ENCODE data around the gene ATG14. TPM values are rescaled to one million over a fixed set of nuclear protein-coding genes. Genes with fewer than 3 reads are reported as not detected.
"Not testable (repeated sequence)": the region's sequence is repeated elsewhere in the genome, so short reads cannot be mapped to it uniquely, and the experiment has no call there.

The ATG14 gene
- polyA plus RNA-seq, 1 of the 3 experiments (the other 2 are of a cell fraction) = 4.3 TPM

GRCh38 chr14:55347040-55347439 is 64.6 kb downstream of the ATG14 start:
- ChIA-PET CTCF (interaction anchor here (1.0 to 2.4 kb wide), 2 partner anchors 8 to 134 kb away, joined by 3 to 12 read pairs; no protein-coding TSS in a partner anchor), POLR2A (no interaction called here)
- 91% methylated on average over 1 of the region's 1 CpG for WGBS (ENCODE audit: low lambda C conversion rate)
- no peak overlapping the region for H2AFZ ChIP-seq (ENCODE audit: low read depth)
- no peak overlapping the region for H3K4me3 ChIP-seq (ENCODE audit: low read depth in 2 of 2, low read length in 1 of 2)
- no peak for DNase-seq
- H3K79me2 ChIP-seq (ENCODE audit: insufficient read depth) = peaks cover 51% of the 10 kb centered on the region
- H4K20me1 ChIP-seq (ENCODE audit: insufficient read depth) = peaks cover 18% of the 10 kb centered on the region
- no peaks in the 10 kb centered on the region for H3F3A ChIP-seq (replicated peaks; ENCODE audit: insufficient read depth)
- H3K9me2 ChIP-seq = no peaks in the 10 kb centered on the region
- peaks cover 9 to 17% of the 10 kb centered on the region in 2 experiments for H3K36me3 ChIP-seq (replicated peaks in 1 of 2; ENCODE audit: control insufficient read depth in 1 of 2, insufficient read depth in 2 of 2, low read length in 1 of 2)
- no peak for TF ChIP-seq CHD2 (IDR thresholded peaks at IDR 0.05; ENCODE audit: low read length, partially characterized antibody)
- TF ChIP-seq YY1 (IDR thresholded peaks at IDR 0.05; ENCODE audit: low read depth) = no peak
- TF ChIP-seq, protein P1, sequence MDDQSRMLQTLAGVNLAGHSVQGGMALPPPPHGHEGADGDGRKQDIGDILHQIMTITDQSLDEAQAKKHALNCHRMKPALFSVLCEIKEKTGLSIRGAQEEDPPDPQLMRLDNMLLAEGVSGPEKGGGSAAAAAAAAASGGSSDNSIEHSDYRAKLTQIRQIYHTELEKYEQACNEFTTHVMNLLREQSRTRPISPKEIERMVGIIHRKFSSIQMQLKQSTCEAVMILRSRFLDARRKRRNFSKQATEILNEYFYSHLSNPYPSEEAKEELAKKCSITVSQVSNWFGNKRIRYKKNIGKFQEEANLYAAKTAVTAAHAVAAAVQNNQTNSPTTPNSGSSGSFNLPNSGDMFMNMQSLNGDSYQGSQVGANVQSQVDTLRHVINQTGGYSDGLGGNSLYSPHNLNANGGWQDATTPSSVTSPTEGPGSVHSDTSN (IDR thresholded peaks at IDR 0.05) = no peak
- no peak for TF ChIP-seq GABPA (IDR thresholded peaks at IDR 0.05; ENCODE audit: low read depth)
- TF ChIP-seq POLR2AphosphoS5 (IDR thresholded peaks at IDR 0.05; ENCODE audit: low read depth, low read length) = no peak
- no peak for TF ChIP-seq RAD21 (IDR thresholded peaks at IDR 0.05; ENCODE audit: low read length)
- no peak for TF ChIP-seq JUND (IDR thresholded peaks at IDR 0.05)
- TF ChIP-seq, protein P2, sequence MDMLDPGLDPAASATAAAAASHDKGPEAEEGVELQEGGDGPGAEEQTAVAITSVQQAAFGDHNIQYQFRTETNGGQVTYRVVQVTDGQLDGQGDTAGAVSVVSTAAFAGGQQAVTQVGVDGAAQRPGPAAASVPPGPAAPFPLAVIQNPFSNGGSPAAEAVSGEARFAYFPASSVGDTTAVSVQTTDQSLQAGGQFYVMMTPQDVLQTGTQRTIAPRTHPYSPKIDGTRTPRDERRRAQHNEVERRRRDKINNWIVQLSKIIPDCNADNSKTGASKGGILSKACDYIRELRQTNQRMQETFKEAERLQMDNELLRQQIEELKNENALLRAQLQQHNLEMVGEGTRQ (IDR thresholded peaks at IDR 0.05; ENCODE audit: borderline replicate concordance, low read depth, low read length) = no peak
- no peak for TF ChIP-seq GATA2 (CRISPR knock-in tag; IDR thresholded peaks at IDR 0.05)
- TF ChIP-seq TAF1 (IDR thresholded peaks at IDR 0.05; ENCODE audit: borderline replicate concordance, low read depth, low read length) = no peak
- H3K4me2 ChIP-seq = no peak overlapping the region
- H3K9ac ChIP-seq = no peak overlapping the region
- H3K27ac ChIP-seq (ENCODE audit: low read depth in 2 of 2, low read length in 1 of 2) = no peak overlapping the region
- peaks cover 0 to 9% of the 10 kb centered on the region in 2 experiments; a peak in 2 of 4 replicates for H3K4me1 ChIP-seq (ENCODE audit: control insufficient read depth in 1 of 2, insufficient read depth in 2 of 2, low read depth in 1 of 2, low read length in 1 of 2)
- no peaks in the 10 kb centered on the region for H3K27me3 ChIP-seq (ENCODE audit: insufficient read depth)
- no peaks in the 10 kb centered on the region for H3K9me3 ChIP-seq

GRCh38 chr14:55344582-55345163 is 67.0 kb downstream of the ATG14 start:
- Histone ChIP-seq H4K20me1 (ENCODE audit: insufficient read depth) (peaks cover 22% of the 10 kb centered on the region), H3K79me2 (ENCODE audit: insufficient read depth) (peaks cover 63% of the 10 kb centered on the region), H3K4me1 (ENCODE audit: control insufficient read depth in 1 of 2, insufficient read depth in 2 of 2, low read depth in 1 of 2, low read length in 1 of 2) (peaks cover 8 to 13% of the 10 kb centered on the region in 2 experiments; a peak in 3 of 4 replicates)
- H3K9me2 ChIP-seq; H3K4me2 ChIP-seq; H3K4me3 ChIP-seq (ENCODE audit: low read depth in 2 of 2, low read length in 1 of 2); H3K27ac ChIP-seq (ENCODE audit: low read depth in 2 of 2, low read length in 1 of 2); H3K9me3 ChIP-seq; POLR2A ChIA-PET; H3K27me3 ChIP-seq (ENCODE audit: insufficient read depth); H3K9ac ChIP-seq; DNase-seq; H2AFZ ChIP-seq (ENCODE audit: low read depth); H3F3A ChIP-seq (replicated peaks; ENCODE audit: insufficient read depth); H3K36me3 ChIP-seq (replicated peaks in 1 of 2; ENCODE audit: control insufficient read depth in 1 of 2, insufficient read depth in 2 of 2, low read length in 1 of 2): not testable (repeated sequence)
- CTCF ChIA-PET = interaction anchor here (0.7 to 1.3 kb wide), 2 partner anchors 14 to 74 kb away, joined by 3 read pairs; no protein-coding TSS in a partner anchor
- 86% methylated on average over 6 of the region's 6 CpGs for WGBS (ENCODE audit: low lambda C conversion rate)

All from SK-N-SH (cell line).